NCI-H774 (cell line): ENCODE data around the gene TRIM9.

Experiments used
- DNase-seq: peaks from one replicate; lab custom pipeline; 2025; lab: John Stamatoyannopoulos, UW

TRIM9 gene

DNA sequence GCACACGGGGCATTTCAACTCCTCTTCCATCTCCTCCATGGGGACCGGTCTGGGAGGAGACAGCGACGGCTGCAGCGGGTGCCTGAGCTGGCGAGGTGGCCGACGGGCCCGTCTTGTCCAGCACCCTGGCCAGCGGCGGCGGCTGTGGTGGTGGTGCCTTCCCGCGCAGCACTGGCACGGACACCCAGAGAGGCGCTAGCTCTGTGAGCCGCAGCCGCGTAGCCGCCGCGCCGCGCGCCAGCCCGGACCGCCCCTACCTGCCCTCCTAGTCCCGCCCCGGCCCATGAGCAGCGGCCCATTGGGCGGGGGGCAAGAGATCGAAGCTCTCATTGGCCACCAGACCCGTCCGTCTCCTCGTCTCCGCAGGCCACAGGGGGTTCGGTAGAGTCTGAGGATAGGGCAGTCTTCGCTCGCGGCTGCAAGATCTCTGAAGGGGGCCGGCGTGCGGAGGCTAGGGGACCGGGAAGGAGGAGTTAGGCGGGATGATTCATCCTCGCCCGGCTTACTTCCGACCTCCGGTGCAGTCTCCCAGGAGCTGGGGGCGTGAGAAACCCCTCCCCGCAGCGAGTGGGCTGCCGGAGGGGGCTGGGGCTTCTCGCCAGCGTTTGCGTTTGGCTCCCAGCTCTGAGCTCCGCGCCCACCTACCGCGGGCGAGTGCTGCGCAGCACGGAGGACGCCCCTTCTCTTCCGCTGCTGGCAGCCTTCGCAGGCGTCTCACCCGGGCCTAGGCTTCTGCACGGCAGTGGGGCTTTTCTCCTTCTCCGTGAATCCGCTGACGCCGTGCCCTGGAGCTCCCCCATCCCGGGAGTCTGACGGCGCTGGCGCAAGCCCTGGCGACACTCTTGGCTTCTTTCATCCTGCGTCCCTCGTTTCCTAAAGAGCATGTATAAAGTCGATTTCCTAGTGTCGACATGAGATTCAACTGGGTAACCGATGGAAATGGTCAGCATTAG, at the start of gene TRIM9:
TRIM9 (minus strand) TSS at position 205 of the 953 bp plus-strand sequence; CDS start at position 39, 166 bp downstream.
- peak; percentile 94 for DNase-seq

DNA sequence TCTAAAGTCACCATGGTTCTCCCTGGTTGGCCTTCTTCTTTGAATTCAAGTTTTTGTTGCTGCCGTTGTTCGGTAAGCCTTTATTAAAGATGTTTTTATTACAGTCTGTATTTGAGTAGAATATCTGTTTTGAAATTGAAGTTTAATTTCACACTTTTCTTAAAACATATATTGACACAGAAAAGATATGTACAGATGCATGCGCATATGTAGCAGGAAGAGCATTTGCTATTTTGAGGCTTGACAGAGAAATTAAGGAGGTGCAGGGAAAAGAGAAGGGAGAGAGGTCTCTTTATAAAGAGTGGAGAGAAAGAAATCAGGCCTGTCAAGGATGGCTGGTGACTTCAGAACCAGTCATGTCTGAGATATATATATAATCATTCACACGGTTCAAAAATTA, 46.0 kb upstream of the TRIM9 start:
- DNase-seq: no peak

DNA sequence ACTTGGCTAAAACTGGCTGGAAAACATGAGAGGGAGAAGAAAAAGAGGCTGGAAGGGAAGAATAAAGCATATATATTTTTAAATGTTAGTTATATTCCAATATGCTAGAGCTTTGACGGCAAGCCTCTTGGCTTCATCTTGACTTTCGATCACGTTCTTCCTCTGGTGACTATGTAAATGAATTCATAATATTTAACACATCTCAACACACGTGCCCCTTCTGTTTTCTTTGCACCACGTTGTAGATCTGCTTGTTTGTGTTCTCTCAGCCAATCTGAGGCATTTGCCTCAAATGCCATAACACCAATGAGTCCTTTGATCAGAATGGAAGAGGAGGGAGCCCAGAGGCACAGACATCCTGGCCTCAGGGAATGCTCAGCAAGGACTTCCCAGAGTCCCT, 45.4 kb upstream of the TRIM9 start:
- no peak for DNase-seq

GRCh38 chr14:51139121-51139681, 44.3 kb upstream of the TRIM9 start:
- DNase-seq: no peak

- no peak for DNase-seq
These were observed 43.6 kb upstream of the TRIM9 start for GRCh38 chr14:51138404-51139103.

DNA sequence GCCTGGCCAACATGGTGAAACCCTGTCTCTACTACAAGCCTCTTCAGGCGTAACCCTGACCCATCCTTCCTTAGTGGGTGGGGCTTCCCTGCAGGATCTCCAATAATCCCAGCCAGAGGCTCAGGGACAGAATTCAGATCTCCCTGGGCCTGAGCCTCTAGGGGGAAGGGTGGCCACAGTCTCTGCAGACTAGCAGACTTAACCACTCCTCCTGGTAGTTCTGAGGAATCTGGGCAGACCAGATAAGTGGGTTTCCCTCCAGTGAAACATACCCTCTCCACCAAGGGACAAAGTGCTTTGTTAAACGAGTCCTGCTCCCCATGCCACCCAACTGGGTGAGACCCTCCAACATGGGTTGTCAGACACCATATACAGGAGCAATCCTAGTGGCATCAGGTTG, 36.6 kb upstream of the TRIM9 start:
- DNase-seq: no peak

DNA sequence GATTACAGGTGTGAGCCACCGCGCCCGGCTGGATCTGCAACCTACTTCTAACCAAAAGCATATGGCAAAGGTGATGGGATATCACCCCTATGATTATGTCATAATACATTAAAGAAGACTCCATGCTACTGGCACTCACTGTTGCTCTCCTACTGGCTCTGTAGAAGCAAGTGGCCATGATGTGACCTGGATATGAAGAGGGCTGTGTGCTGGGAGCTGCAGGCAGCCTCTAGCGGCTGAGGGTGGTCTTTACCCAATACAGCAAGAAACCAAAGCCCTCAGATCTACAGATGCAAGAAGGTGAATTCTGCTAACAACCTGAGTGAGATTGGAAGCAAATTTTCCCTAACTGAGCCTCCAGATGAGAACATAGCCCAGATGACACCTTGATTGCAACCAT, 34.2 kb upstream of the TRIM9 start:
- no peak for DNase-seq

GRCh38 chr14:51124029-51124428, 29.1 kb upstream of the TRIM9 start:
- no peak for DNase-seq

DNA sequence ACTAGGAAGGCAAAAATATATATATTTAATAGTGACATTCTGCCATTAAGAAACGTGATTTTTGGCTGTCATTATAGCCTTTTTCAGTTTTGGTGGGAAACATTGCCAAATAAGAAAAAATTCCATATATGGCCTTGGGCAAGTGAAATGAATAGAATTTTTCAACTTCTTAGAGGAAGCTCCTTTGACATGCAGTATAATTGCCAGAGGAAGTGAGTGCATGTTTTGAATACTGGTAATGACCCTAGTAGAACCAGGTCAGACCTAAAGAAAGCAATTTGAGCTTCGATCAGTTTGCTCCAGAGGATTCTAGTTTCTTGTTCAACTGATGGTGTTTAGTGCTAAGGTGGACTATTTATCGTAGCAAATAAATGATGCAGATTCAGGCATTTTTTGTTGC, 26.2 kb upstream of the TRIM9 start:
- no peak for DNase-seq

DNA sequence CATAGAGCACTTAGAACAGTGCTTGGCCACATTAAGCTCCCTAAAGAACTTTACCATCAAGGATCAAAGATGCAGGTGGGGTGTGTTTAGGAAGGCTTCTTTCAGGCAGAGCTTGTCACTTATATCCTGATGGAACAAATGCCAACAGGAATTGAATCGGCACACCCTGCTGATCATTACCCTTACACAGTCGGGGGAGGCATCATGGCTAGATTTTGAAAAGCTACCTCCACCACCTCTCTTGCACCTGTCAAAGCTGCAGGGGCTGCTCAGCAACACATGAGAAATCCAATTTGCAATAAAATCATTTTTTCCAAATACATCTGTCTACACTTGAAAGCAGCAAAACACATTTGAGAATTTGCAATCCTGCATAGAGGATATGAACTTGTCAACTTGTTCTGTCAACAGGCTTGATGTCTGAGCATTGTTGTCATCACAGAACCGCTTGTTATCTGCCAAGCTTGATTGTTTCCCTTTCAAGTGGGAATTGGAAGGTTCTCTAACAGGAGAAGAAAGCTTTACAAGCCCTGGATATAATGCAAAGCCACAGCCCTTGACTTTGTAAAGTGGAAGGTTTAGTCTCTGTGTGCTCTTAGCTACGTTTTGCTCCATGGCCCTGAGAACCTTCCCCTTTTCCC, 24.6 kb upstream of the TRIM9 start:
- DNase-seq: no peak

- DNase-seq: no peak
These were observed 24.1 kb upstream of the TRIM9 start for GRCh38 chr14:51118993-51119392.

DNA sequence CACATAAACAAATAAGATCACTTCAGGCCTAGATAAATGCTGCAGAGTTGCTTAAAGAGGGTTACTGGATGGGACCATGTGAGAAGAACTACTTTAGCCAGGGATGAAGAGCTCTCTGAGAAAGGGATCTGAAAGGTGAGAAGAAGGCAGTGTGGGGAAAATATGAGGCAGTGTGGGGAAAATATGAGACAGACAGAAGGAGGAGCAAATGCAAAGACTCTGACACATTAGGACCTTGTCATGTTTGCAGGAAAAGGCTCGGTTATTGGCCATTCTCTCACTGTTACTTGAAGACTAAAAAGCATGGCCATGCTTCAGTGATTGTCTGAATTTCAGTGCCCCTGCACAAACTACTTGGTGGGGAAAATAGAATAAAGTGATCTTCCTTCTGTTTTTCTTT, 22.7 kb upstream of the TRIM9 start:
- DNase-seq: no peak

- no peak for DNase-seq
These were observed 21.8 kb upstream of the TRIM9 start for GRCh38 chr14:51116682-51117081.

DNA sequence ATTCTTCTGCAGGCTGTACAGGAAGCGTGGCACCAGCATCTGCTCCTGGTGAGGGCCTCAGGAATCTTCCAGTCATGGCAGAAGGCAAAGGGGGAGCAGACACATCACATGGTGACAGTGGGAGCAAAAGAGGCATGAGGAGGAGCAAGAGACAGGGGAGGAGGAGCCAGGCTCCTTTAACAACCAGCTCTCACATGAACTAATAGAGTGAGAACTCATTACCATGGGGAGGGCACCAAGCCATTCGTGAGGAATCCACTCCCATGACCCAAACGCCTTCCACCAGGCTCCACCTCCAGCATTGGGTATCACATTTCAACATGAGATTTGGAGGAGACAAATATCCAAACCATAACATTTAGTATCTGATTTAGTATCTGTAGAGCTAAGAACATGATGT, 14.7 kb upstream of the TRIM9 start:
- no peak for DNase-seq

DNA sequence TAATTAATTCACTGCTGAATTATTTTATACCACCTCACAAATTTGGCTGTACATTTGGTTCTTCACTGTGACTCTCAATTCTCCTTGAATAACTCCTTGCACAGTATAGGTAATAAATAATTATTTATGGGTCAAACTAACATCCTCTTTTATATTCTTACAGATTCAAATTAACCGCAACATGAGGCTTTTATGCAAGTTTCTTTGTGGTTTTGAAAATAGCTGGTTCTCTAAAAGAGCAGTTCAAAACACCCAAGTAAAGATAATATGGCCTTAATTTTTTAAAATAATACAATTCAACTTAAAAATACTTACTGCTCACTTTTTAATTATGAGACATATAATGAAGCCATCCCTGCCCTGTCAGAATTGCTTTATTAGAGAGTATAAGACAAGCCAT, 12.9 kb upstream of the TRIM9 start:
- no peak for DNase-seq

DNA sequence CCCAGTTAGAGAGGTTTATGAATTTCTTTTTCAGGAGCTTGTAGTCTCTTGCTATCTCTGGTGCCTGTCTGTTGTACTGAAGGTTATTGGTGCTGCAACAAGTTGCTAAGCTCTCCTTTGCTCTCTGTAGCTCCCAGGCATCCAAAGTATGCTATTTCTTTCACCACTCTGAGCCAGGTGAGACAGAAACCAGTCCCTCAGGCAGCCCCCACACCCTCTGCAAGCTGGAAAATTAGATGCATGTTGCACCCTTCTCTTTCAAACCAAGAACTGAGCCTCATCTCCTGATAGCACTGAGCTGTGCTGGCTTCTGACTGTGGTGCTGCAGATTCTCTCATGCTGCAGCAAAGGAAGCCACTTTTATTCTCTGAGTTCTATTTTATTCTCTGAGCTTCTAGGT, 9.6 kb upstream of the TRIM9 start:
- no peak for DNase-seq

GRCh38 chr14:51097287-51097686, 2.4 kb upstream of the TRIM9 start:
- DNase-seq: no peak

- no peak for DNase-seq
These were observed 2.0 kb upstream of the TRIM9 start for GRCh38 chr14:51096870-51097269.

DNA sequence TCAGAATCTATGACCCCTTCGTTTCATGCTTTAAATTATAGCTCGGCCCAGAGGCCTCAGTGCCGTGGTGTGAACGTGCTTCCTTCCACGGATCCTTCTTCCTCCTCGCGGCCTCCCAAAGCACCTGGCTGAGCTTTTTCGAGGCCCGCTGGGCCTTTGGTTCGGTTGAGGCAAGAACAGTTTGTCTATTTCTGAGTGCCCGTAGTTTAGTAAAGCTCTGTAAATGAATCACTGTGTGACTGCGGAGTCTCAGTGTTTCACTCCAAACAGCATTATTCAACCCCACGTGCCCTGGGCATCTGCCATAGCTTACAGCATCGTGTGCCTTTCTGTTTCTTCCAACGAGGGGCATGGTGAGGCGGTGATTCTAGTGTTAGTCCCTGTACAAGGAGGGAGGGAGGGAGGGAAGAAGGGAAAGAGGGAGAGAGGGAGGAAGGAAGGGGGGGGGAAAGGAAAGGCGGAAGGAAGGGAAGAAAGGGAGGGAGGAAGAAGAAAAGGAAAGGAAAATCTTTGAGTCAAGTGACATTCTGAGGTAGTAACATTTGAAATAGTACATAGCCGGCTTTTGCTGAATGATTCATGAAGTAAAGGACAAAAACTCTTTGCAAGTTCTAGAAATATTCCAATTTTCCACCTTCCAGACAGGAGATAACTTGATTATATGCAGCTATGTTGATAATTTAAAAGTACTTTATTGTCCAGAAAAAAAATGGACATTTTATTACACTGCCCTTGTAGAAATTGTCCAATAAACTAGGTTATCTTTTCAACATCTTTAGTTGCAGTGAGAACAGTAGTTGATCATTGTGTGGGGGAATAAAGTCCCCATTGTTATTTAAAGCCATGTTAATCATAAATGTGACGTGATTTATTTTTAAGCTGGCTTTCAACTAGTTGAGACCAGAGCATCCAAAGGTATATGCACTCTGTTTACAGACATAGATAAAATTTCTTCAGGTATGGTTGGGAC, 1.2 kb upstream of the TRIM9 start:
- no peak for DNase-seq

GRCh38 chr14:51094282-51094821, 553 bp downstream of the TRIM9 start:
- no peak for DNase-seq
